KOPT-K1 (cell line): ENCODE measurements around the gene SLC35B2.

ENCODE experiments used
- H3K27ac ChIP-seq: fragments of 200-600 bp; sonication (generic); 2 replicates; pipeline ENCODE4 v1.5.1; 2016; ENCODE audit warnings: antibody characterized with exemption, mild to moderate bottlenecking, low read depth, low read length; ENCODE audit not compliant: poor library complexity, severe bottlenecking
- H3K36me3 ChIP-seq: fragments of 200-600 bp; sonication (generic); 2 replicates; pipeline ENCODE4 v1.5.1; 2017; ENCODE audit warnings: antibody characterized with exemption, mild to moderate bottlenecking, low read length, moderate library complexity; ENCODE audit not compliant: insufficient read depth
- H3K9me3 ChIP-seq: fragments of 200-600 bp; sonication (generic); 2 replicates; pipeline ENCODE4 v1.5.1; 2017; ENCODE audit warnings: antibody characterized with exemption, low read length, mild to moderate bottlenecking; ENCODE audit not compliant: insufficient read depth, poor library complexity, severe bottlenecking

SLC35B2 gene

GRCh38 chr6:44265007-44265721 lies 7.8 kb upstream of the SLC35B2 start, which contains the start of gene NFKBIE:
Gene NFKBIE, minus strand, starts transcription at chr6:44265551. Its CDS starts 205 bp downstream, at chr6:44265346.
- peaks cover 24% of the 10 kb centered on the region; the same call in 1 of the 2 replicates for H3K36me3 ChIP-seq

GRCh38 chr6:44264154-44265006 lies 7.1 kb upstream of the SLC35B2 start:
- peaks cover 32% of the 10 kb centered on the region; the same call in 1 of the 2 replicates for H3K36me3 ChIP-seq
- no peaks in the 10 kb centered on the region for H3K9me3 ChIP-seq
- H3K27ac ChIP-seq: peak overlapping the region; percentile 69

More at GRCh38 chr6:44265007-44265721, 7.8 kb upstream of the SLC35B2 start, which contains the start of gene NFKBIE:
- Histone ChIP-seq H3K9me3 (no peaks in the 10 kb centered on the region), H3K27ac (peak within 1 kb of the TSS; percentile 69)

- peak overlapping the region; percentile 69 for H3K27ac ChIP-seq
- no peaks in the 10 kb centered on the region for H3K9me3 ChIP-seq
- H3K36me3 ChIP-seq: peaks cover 39% of the 10 kb centered on the region
Observed at GRCh38 chr6:44263354-44264100, 6.2 kb upstream of the SLC35B2 start.

GRCh38 chr6:44262467-44263353 lies 5.4 kb upstream of the SLC35B2 start:
- H3K27ac ChIP-seq: peak overlapping the region; percentile 15
- peaks cover 39% of the 10 kb centered on the region for H3K36me3 ChIP-seq
- no peaks in the 10 kb centered on the region for H3K9me3 ChIP-seq

- Histone ChIP-seq H3K9me3 (no peaks in the 10 kb centered on the region), H3K36me3 (peaks cover 39% of the 10 kb centered on the region), H3K27ac (no peak overlapping the region)
Observed at GRCh38 chr6:44261581-44261980, 4.3 kb upstream of the SLC35B2 start.

- H3K9me3 ChIP-seq: no peaks in the 10 kb centered on the region
- H3K36me3 ChIP-seq: peaks cover 41% of the 10 kb centered on the region
- H3K27ac ChIP-seq: no peak overlapping the region
Observed at GRCh38 chr6:44260451-44261297, 3.3 kb upstream of the SLC35B2 start.

- H3K27ac ChIP-seq: no peak overlapping the region
- H3K9me3 ChIP-seq: no peaks in the 10 kb centered on the region
- peaks cover 48% of the 10 kb centered on the region for H3K36me3 ChIP-seq
Observed at GRCh38 chr6:44260011-44260410, 2.7 kb upstream of the SLC35B2 start.

GRCh38 chr6:44258921-44259320 lies 1.6 kb upstream of the SLC35B2 start:
- peaks cover 59% of the 10 kb centered on the region for H3K36me3 ChIP-seq

GRCh38 chr6:44258325-44258863 lies 1.1 kb upstream of the SLC35B2 start:
- H3K36me3 ChIP-seq: peaks cover 64% of the 10 kb centered on the region
- H3K27ac ChIP-seq: no peak overlapping the region
- no peaks in the 10 kb centered on the region for H3K9me3 ChIP-seq

More at GRCh38 chr6:44258921-44259320, 1.6 kb upstream of the SLC35B2 start:
- no peak overlapping the region for H3K27ac ChIP-seq
- H3K9me3 ChIP-seq: no peaks in the 10 kb centered on the region

GRCh38 chr6:44257753-44258324 lies 511 bp upstream of the SLC35B2 start:
- peaks cover 67% of the 10 kb centered on the region for H3K36me3 ChIP-seq
- H3K27ac ChIP-seq: peak overlapping the region; percentile 75
- no peaks in the 10 kb centered on the region for H3K9me3 ChIP-seq

GRCh38 chr6:44256775-44257024 lies 628 bp downstream of the SLC35B2 start:
- H3K9me3 ChIP-seq: no peaks in the 10 kb centered on the region
- peak overlapping the region; percentile 75 for H3K27ac ChIP-seq
- peaks cover 70% of the 10 kb centered on the region for H3K36me3 ChIP-seq

GRCh38 chr6:44255871-44256774 lies 1.2 kb downstream of the SLC35B2 start:
- Histone ChIP-seq H3K27ac (peak overlapping the region; percentile 75), H3K9me3 (no peaks in the 10 kb centered on the region), H3K36me3 (peaks cover 71% of the 10 kb centered on the region)
